ENCODE measurements around the gene VPS16.
"Not testable (repeated sequence)": the region's sequence is repeated elsewhere in the genome, so short reads cannot be mapped to it uniquely, and the experiment has no call there.

Gene VPS16

GRCh38 chr20:2807019-2807418, 33.5 kb upstream of the VPS16 start:
- no peak for DNase-seq (ENCODE audit: low read depth in 2 of 2)

- DNase-seq (ENCODE audit: low read depth in 2 of 2): not testable (repeated sequence)
Measured at GRCh38 chr20:2807929-2808328, 32.6 kb upstream of the VPS16 start.

DNA sequence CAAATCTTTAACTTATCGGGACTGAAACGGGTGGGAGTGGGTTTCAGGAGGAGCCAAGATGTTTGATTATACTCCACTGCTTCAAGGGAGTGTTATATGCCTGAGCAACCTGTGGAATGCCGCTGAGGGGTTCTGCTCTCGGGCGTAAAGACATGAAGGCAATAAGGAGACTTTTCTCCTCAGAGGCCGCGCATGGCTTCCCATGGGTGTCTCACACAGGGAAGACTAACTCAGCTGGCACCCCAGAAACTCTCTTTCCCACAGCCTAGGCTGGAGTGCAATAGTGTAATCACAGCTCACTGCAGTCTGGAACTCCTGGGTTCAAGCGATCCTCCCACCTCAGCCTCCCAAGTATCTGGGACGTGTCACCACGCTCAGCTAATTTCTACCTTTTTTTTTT, 30.9 kb upstream of the VPS16 start:
- DNase-seq (ENCODE audit: low read depth in 2 of 2): no peak

GRCh38 chr20:2812189-2812588, 28.4 kb upstream of the VPS16 start:
- DNase-seq (ENCODE audit: low read depth in 2 of 2): no peak

DNA sequence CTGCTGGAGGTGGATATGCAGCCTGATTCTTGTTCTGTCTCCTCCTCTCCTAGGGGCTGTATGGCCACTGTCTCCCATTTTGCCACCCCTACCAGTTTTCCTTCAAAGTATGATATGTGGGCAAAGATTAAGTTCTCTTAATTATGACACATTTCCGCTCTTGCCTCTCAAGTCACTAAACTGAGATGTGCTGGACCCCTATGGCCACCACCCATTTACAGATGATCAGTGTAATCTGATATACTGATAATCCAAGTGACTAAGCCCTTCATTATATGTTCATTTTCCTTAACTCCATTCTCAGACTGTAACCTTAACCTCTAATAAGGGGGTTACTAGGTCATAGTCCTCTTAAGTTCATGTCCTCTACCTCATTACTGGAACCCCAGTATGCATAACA, 26.5 kb upstream of the VPS16 start:
- no peak for DNase-seq (ENCODE audit: low read depth in 2 of 2)

- no peak for DNase-seq (ENCODE audit: low read depth in 2 of 2)
Measured at GRCh38 chr20:2814587-2815051, 25.9 kb upstream of the VPS16 start, which contains the start of gene C20orf141. Gene C20orf141 (plus strand): TSS chr20:2814987. CDS start chr20:2815185, 198 bp downstream.

GRCh38 chr20:2815242-2815900, 25.2 kb upstream of the VPS16 start:
- DNase-seq (ENCODE audit: low read depth in 2 of 2): no peak

DNA sequence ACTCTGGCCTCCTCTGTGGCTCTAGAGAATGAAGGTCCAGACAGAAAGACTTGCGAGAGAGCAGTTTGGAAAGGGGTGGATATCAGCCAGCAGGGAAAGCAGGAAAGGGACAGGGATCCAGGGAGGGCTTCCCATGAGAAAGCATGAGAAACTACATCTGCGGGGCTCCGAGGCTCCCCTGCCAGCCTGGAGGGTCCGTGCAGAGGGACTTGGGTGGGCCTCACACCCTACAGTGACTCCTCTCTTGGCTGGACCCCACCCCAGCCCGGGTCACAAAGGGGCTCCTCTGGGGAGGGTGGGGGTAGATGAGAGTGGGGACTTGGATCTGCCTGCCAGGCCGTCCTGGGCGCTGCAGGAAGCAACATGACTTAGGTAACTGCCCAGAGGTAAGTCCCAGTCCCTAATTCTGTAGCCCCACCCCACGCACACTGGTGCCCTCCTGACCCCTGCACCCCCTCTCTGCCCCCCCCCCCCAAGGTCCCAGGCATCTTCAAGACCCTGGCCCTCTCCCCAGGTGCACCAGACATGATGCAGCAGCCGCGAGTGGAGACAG, 24.4 kb upstream of the VPS16 start, which contains the start of gene TMEM239:
TSS of gene TMEM239 (plus strand) at position 335 of the 553 bp plus-strand sequence. CDS start at position 526, 191 bp downstream.
- no peak for DNase-seq (ENCODE audit: low read depth in 2 of 2)

DNA sequence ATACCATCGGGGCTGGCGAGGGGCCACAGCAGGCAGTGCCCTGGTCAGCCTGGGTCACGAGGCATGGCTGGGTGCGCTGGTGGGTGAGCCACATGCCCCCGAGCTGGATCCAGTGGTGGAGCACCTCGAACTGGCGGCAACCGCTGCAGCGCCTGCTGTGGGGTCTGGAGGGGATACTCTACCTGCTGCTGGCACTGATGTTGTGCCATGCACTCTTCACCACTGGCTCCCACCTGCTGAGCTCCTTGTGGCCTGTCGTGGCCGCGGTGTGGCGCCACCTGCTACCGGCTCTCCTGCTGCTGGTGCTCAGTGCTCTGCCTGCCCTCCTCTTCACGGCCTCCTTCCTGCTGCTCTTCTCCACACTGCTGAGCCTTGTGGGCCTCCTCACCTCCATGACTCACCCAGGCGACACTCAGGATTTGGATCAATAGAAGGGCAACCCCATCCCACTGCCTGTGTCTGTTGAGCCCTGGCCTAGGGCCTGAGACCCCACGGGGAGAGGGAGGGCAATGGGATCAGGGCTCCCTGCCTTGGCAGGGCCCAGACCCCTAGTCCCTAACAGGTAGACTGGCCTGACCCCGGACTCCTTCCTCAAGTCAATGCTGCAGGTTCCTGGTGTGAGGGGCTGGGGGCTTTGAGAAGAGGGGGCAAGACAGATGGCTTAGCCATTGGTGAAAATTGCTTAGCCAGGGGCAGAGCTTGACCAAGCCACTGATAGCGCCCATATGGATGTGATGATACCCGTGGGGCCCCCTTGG, 23.8 kb upstream of the VPS16 start:
- DNase-seq (ENCODE audit: low read depth in 2 of 2): no peak

DNA sequence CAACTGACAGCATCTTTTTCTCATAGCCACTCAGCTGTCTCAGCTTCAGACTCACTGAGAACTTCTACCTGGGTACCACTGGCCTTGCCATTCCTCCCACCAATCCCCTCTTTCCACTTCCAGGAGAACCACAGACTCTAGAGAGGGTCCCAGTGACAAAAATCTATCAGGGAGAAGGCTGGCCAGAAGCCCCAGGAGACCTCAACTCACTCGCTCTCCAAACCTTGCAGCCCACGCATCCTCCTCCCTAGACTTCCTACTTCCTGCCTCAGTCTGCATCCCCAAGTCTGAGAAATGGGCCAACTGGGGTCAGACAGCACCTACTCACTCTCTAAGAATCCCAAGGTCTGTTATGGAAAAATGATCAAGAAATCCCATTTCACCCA, 23.2 kb upstream of the VPS16 start:
- DNase-seq (ENCODE audit: low read depth in 2 of 2): no peak

- DNase-seq (ENCODE audit: low read depth in 2 of 2): no peak
Measured at GRCh38 chr20:2817891-2818595, 22.5 kb upstream of the VPS16 start.

DNA sequence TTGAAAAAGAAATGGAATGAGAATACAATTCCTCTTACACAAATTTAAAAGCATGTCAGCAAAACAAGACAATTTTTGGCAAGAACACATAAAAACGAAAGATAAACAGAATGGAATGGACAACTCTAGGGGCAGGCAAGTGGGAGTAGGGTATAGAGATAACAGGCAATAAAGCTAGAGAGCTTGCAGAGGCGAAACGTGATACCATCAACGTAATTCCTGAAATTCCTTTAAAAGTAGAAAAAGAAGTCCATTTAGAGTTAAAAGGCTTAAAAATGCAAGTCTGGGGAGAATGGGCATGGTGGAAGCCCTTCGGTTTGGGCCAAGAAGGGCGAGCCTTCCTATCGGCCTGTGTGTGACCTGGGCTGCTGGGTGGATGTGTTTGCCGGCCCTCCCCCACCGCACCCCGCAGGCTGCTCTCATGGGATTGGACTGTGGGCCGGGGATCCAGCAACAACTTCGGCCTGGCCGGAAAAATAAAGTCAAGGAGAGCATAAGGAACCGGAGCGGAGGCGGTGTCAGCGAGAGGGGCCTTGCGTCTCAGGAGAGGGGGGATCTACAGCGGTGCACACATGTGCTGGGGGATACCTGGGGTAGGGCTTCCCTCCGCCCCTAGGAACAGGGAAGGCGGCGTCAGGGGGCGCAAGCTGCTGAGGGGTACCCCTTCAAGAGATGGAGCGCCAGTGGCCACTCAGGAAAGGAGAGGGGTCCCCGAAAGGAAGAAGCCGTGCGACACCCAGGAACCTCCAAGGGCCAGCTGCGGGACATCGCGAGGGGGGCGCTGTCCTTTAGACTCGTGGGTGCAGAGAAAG, 20.3 kb upstream of the VPS16 start:
- no peak for DNase-seq (ENCODE audit: low read depth in 2 of 2)

- DNase-seq (ENCODE audit: low read depth in 2 of 2): no peak
Measured at GRCh38 chr20:2820896-2821869, 19.4 kb upstream of the VPS16 start.

DNA sequence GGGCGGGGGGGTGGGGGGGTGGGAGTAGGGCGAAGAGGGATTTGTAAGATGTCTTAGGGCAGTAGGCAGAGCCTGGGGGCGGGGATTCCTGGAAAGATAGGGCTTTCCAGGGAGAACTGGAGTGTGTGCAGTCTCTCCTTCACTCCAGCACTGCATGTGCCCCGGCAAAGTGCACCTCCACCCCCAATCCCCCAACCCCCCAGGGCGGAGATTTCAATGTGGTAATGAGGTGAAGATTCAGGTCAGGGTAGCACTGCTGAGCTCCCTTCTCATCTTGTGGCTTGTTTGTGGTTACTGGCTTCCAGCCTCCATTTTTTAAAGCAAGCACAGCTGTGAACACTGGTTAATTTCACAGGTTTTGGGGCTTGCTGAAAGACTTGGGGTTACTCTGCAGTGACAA, 18.5 kb upstream of the VPS16 start:
- no peak for DNase-seq (ENCODE audit: low read depth in 2 of 2)

GRCh38 chr20:2825761-2826160, 14.8 kb upstream of the VPS16 start:
- no peak for DNase-seq (ENCODE audit: low read depth in 2 of 2)

- DNase-seq (ENCODE audit: low read depth in 2 of 2): no peak
Measured at GRCh38 chr20:2826655-2827054, 13.9 kb upstream of the VPS16 start.

- no peak for DNase-seq (ENCODE audit: low read depth in 2 of 2)
Measured at GRCh38 chr20:2829376-2829775, 11.2 kb upstream of the VPS16 start.

- not testable (repeated sequence) for DNase-seq (ENCODE audit: low read depth in 2 of 2)
Measured at GRCh38 chr20:2831206-2831605, 9.3 kb upstream of the VPS16 start.

DNA sequence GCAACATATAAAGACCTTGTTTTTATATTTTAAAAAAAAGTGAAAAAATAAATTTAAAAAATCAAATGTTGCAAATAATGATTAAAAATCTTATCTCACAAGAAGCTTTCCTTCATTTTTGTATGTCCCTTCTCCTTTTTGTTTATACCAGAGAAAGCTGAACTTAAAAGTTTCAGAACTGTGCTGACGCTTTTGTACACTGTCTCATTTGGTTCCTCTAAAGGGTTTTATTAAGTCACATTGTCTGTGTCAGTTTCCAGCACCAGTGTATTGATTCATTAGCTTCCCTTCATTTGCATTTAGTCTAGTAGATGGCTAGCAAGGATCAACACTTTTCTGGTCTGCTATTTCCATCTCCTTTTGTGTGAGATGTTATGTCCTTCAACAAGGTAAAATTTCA, 6.8 kb upstream of the VPS16 start:
- DNase-seq (ENCODE audit: low read depth in 2 of 2): no peak
